Measurements from ENCODE around the gene ANGPTL5.
A peak's percentile ranks its signal among the peaks of the same experiment; 100 is the strongest.
"Not testable (repeated sequence)": the region's sequence is repeated elsewhere in the genome, so short reads cannot be mapped to it uniquely, and the experiment has no call there.

Gene ANGPTL5

GRCh38 chr11:101916422-101916821 lies at the start of gene ANGPTL5:
TSS of gene ANGPTL5 (minus strand) at chr11:101916522. CDS start at chr11:101907909, 8,613 bp downstream.
- TF ChIP-seq, protein P1, sequence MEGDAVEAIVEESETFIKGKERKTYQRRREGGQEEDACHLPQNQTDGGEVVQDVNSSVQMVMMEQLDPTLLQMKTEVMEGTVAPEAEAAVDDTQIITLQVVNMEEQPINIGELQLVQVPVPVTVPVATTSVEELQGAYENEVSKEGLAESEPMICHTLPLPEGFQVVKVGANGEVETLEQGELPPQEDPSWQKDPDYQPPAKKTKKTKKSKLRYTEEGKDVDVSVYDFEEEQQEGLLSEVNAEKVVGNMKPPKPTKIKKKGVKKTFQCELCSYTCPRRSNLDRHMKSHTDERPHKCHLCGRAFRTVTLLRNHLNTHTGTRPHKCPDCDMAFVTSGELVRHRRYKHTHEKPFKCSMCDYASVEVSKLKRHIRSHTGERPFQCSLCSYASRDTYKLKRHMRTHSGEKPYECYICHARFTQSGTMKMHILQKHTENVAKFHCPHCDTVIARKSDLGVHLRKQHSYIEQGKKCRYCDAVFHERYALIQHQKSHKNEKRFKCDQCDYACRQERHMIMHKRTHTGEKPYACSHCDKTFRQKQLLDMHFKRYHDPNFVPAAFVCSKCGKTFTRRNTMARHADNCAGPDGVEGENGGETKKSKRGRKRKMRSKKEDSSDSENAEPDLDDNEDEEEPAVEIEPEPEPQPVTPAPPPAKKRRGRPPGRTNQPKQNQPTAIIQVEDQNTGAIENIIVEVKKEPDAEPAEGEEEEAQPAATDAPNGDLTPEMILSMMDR (IDR thresholded peaks at IDR 0.05; ENCODE audit: low read depth, low read length) = no peak
- peak within 1 kb of the TSS; percentile 60 for H3K27ac ChIP-seq
- no peaks in the 10 kb centered on the region for H3K27me3 ChIP-seq (ENCODE audit: insufficient read depth, low read depth, severe bottlenecking)
- H3K4me3 ChIP-seq (ENCODE audit: low read depth, low read length) = peak within 1 kb of the TSS; percentile 70
- no peak for DNase-seq
- H3K9me3 ChIP-seq (ENCODE audit: severe bottlenecking) = no peaks in the 10 kb centered on the region
- no peaks in the 10 kb centered on the region for H3K36me3 ChIP-seq

- not testable (repeated sequence) for H3K27me3 ChIP-seq (ENCODE audit: insufficient read depth, low read depth, severe bottlenecking); H3K36me3 ChIP-seq; DNase-seq; H3K4me3 ChIP-seq (ENCODE audit: low read depth, low read length); H3K27ac ChIP-seq; H3K9me3 ChIP-seq (ENCODE audit: severe bottlenecking)
These were observed 47.9 kb upstream of the ANGPTL5 start for GRCh38 chr11:101964200-101964599.

GRCh38 chr11:101960231-101960630 lies 43.9 kb upstream of the ANGPTL5 start:
- TF ChIP-seq, protein P1 (IDR thresholded peaks at IDR 0.05; ENCODE audit: low read depth, low read length) = no peak
- no peaks in the 10 kb centered on the region for H3K36me3 ChIP-seq
- H3K4me3 ChIP-seq (ENCODE audit: low read depth, low read length) = no peak overlapping the region
- no peaks in the 10 kb centered on the region for H3K27me3 ChIP-seq (ENCODE audit: insufficient read depth, low read depth, severe bottlenecking)
- DNase-seq = no peak
- no peak overlapping the region for H3K27ac ChIP-seq
- H3K9me3 ChIP-seq (ENCODE audit: severe bottlenecking) = no peaks in the 10 kb centered on the region

GRCh38 chr11:101955701-101956100 lies 39.4 kb upstream of the ANGPTL5 start:
- Histone ChIP-seq H3K27ac (no peak overlapping the region), H3K4me3 (ENCODE audit: low read depth, low read length) (no peak overlapping the region), H3K9me3 (ENCODE audit: severe bottlenecking) (no peaks in the 10 kb centered on the region), H3K27me3 (ENCODE audit: insufficient read depth, low read depth, severe bottlenecking) (no peaks in the 10 kb centered on the region), H3K36me3 (no peaks in the 10 kb centered on the region)
- no peak for DNase-seq
- TF ChIP-seq, protein P1 (IDR thresholded peaks at IDR 0.05; ENCODE audit: low read depth, low read length) = no peak

GRCh38 chr11:101955278-101955677 lies 39.0 kb upstream of the ANGPTL5 start:
- TF ChIP-seq, protein P1 (IDR thresholded peaks at IDR 0.05; ENCODE audit: low read depth, low read length) = no peak
- no peak overlapping the region for H3K27ac ChIP-seq
- no peaks in the 10 kb centered on the region for H3K9me3 ChIP-seq (ENCODE audit: severe bottlenecking)
- DNase-seq = no peak
- H3K27me3 ChIP-seq (ENCODE audit: insufficient read depth, low read depth, severe bottlenecking) = no peaks in the 10 kb centered on the region
- no peaks in the 10 kb centered on the region for H3K36me3 ChIP-seq
- H3K4me3 ChIP-seq (ENCODE audit: low read depth, low read length) = no peak overlapping the region

DNA sequence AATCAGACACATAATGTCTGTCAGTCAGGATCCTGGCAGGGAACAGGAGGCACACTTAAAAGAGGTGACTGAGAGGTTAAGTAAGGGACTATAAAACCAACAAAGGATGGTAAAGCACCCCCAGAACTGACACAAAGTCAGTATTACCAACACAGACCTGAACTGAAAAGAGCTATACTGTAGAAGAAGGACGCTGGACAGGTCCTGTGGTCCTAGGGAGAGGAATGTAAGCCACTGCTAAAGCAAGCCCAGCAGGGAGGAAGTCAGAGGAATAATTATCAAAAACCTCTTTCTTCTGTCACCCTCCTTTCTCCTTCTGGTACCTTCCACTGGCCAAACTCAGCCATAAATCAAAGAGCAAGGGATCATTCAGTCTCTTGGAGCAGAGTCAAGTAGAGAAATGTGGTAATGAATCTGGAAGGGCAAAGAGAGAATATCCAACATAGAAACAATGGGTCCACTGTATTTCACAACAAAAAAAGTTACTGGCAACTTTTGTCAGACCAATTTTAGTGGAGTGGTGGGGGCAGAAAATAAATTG lies 33.4 kb upstream of the ANGPTL5 start:
- no peaks in the 10 kb centered on the region for H3K9me3 ChIP-seq (ENCODE audit: severe bottlenecking)
- no peak for DNase-seq
- TF ChIP-seq, protein P1 (IDR thresholded peaks at IDR 0.05; ENCODE audit: low read depth, low read length) = no peak
- no peak overlapping the region for H3K27ac ChIP-seq
- no peaks in the 10 kb centered on the region for H3K36me3 ChIP-seq
- no peak overlapping the region for H3K4me3 ChIP-seq (ENCODE audit: low read depth, low read length)
- H3K27me3 ChIP-seq (ENCODE audit: insufficient read depth, low read depth, severe bottlenecking) = no peaks in the 10 kb centered on the region
